A673 (cell line): Measurements from ENCODE around the gene CLRN2. TPM values are rescaled to one million over a fixed set of nuclear protein-coding genes. Genes with fewer than 3 reads are reported as not detected.

Experiments used
- BruUV-seq: library from RNA; stranded (reverse); fragments of 400-500 nt; replicated peaks from 2 replicates; lab custom pipeline; 2021; lab: Mats Ljungman, UMichigan
- CTCF ChIA-PET: fragments of 300-600 bp; sonication (Branson Sonifier 250); formaldehyde crosslinking; loops from one replicate; lab custom pipeline; 2022; ENCODE audit warnings: antibody characterized with exemption; lab: Charles Lee
- POLR2A ChIA-PET: fragments of 300-600 bp; sonication (Branson Sonifier 250); formaldehyde crosslinking; loops from one replicate; lab custom pipeline; 2022; ENCODE audit warnings: antibody characterized with exemption; ENCODE audit not compliant: low non-redundant PET; lab: Charles Lee
- DNase-seq: peaks from one replicate; pipeline ENCODE4 v3.0.0-alpha.2; 2015; ENCODE audit warnings: low spot score
- H3K27ac ChIP-seq: fragments of 200-600 bp; sonication (generic); 2 replicates; pipeline ENCODE4 v1.5.1; 2016; ENCODE audit warnings: mixed run types, low read depth, mild to moderate bottlenecking, mixed read lengths, antibody characterized with exemption, low read length; ENCODE audit not compliant: poor library complexity, severe bottlenecking
- H3K27me3 ChIP-seq: fragments of 200-600 bp; sonication (generic); replicated peaks from 2 replicates; pipeline ENCODE4 v1.6.1; 2017; ENCODE audit warnings: mixed run types, low read depth, mild to moderate bottlenecking, mixed read lengths, antibody characterized with exemption, low read length; ENCODE audit not compliant: insufficient read depth, poor library complexity
- H3K36me3 ChIP-seq: fragments of 200-600 bp; sonication (generic); 2 replicates; pipeline ENCODE4 v1.6.1; 2016; ENCODE audit warnings: mixed run types, mild to moderate bottlenecking, mixed read lengths, antibody characterized with exemption, low read length; ENCODE audit not compliant: insufficient read depth, poor library complexity, severe bottlenecking
- H3K4me1 ChIP-seq: fragments of 200-600 bp; sonication (generic); 2 replicates; pipeline ENCODE4 v1.6.1; 2017; ENCODE audit warnings: mixed run types, mild to moderate bottlenecking, mixed read lengths, antibody characterized with exemption, low read length; ENCODE audit not compliant: insufficient read depth, poor library complexity, severe bottlenecking
- H3K4me3 ChIP-seq: fragments of 200-600 bp; sonication (generic); 2 replicates; pipeline ENCODE4 v1.5.1; 2016; ENCODE audit warnings: low read depth, mixed run types, mild to moderate bottlenecking, mixed read lengths, low read length; ENCODE audit not compliant: poor library complexity, severe bottlenecking
- H3K9me3 ChIP-seq: fragments of 200-600 bp; sonication (generic); 2 replicates; pipeline ENCODE4 v1.6.1; 2016; ENCODE audit warnings: mixed run types, low read depth, mild to moderate bottlenecking, mixed read lengths, antibody characterized with exemption, low read length; ENCODE audit not compliant: poor library complexity, severe bottlenecking
- CTCF ChIP-seq: fragments of 300-800, 200-600 bp; sonication (generic); conservative IDR thresholded peaks from 2 replicates; pipeline ENCODE4 v1.5.1; 2017; ENCODE audit warnings: low read depth, mild to moderate bottlenecking, antibody characterized with exemption, low read length, moderate library complexity, mixed read lengths
- EZH2 ChIP-seq: fragments of 200-600 bp; sonication (generic); IDR thresholded peaks from 2 replicates; pipeline ENCODE4 v1.6.1; 2017; ENCODE audit warnings: borderline replicate concordance, low read depth, mild to moderate bottlenecking, mixed read lengths, antibody characterized with exemption, low read length; ENCODE audit not compliant: poor library complexity, severe bottlenecking
- intact Hi-C: fragments of 100-400 bp; cut with micrococcal nuclease; formaldehyde crosslinking; loops from one replicate; pipeline ENCODE4 v1.10.0; 2022; ENCODE audit not compliant: unreplicated experiment
- total RNA-seq: library from RNA; stranded (reverse); gene quantifications from 2 replicates; pipeline ENCODE4 v1.2.3, GENCODE V29; 2021

Gene CLRN2
- total RNA-seq, 1 experiment from 2014 or later: not detected

DNA sequence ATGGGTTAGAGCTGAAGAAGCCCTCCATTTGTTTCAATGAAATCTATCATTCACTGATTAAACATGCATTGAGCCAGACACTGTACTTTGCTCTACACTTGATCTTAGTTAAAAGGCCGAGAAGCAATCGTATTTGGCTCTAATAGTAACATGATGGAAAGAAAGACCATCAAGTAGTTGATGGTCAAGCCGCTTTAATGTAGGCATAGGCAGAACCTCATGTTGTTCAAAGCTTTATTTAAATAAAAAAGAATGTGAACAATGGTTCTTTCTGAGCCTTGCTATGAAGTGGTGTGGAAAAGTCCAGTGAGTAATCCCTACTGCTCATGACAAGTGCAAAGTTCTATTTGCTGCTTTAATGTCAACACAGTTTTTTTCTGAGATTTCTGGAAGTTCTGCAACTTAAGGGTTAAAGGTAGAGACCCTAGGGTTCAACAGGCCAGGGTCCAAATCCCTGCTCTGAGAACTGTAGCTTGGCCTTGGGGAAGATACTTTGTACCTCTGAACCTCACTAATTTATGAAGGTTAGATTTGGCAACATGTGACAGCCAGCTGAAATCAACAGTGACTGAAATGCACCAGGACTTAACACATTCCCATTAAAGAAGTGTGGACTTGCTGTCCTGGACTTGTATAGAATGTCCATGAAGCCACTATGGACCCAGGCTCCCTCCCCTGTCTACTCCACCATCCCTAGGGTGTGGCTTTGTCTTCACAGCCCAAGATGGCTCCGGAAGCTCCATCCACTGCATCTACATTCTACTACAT, 44.2 kb downstream of the CLRN2 start:
- ChIA-PET CTCF (no interaction called here), POLR2A (no interaction called here)
- no peak overlapping the region for H3K4me3 ChIP-seq
- no TSS peak for BruUV-seq
- no peaks in the 10 kb centered on the region for H3K36me3 ChIP-seq
- no peak overlapping the region for H3K27ac ChIP-seq
- intact Hi-C loops: no loop called here
- no peaks in the 10 kb centered on the region for H3K27me3 ChIP-seq
- no peak for TF ChIP-seq CTCF
- TF ChIP-seq EZH2: no peak
- H3K9me3 ChIP-seq: no peaks in the 10 kb centered on the region
- no peak for DNase-seq
- no peaks in the 10 kb centered on the region for H3K4me1 ChIP-seq

DNA sequence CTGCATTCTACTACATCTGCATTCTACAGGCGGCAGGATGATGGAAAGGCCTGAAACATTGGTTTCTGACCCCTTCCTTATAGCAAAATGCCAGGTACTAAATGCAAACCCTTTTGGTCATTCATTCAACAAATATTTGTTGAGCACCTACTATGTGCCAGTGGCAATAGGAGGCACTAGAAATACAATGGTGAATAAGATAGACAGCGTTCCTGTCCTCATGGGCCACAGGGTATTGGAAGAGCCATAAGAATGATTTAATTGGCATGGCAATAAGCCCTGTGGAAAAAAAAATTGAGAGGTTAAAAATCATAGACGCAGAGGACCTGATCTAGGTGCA, 44.7 kb downstream of the CLRN2 start:
- DNase-seq: no peak
- no peak overlapping the region for H3K4me3 ChIP-seq
- POLR2A ChIA-PET: no interaction called here
- intact Hi-C loops: no loop called here
- TF ChIP-seq EZH2 (no peak), CTCF (no peak)
- no peaks in the 10 kb centered on the region for H3K27me3 ChIP-seq
- H3K27ac ChIP-seq: no peak overlapping the region
- no peaks in the 10 kb centered on the region for H3K9me3 ChIP-seq
- no peaks in the 10 kb centered on the region for H3K36me3 ChIP-seq
- CTCF ChIA-PET: no interaction called here
- no peaks in the 10 kb centered on the region for H3K4me1 ChIP-seq
- BruUV-seq: no TSS peak

GRCh38 chr4:17560065-17560673, 45.2 kb downstream of the CLRN2 start:
- H3K27me3 ChIP-seq: no peaks in the 10 kb centered on the region
- H3K4me3 ChIP-seq: no peak overlapping the region
- no TSS peak for BruUV-seq
- CTCF ChIA-PET: no interaction called here
- no peaks in the 10 kb centered on the region for H3K4me1 ChIP-seq
- no peak for DNase-seq
- intact Hi-C loops: no loop called here
- no peaks in the 10 kb centered on the region for H3K9me3 ChIP-seq
- TF ChIP-seq CTCF: no peak
- no peak for TF ChIP-seq EZH2
- no peak overlapping the region for H3K27ac ChIP-seq
- no peaks in the 10 kb centered on the region for H3K36me3 ChIP-seq
- POLR2A ChIA-PET: no interaction called here
